HG03045 (cell line): Measurements from ENCODE around the gene INSYN2A.

Experiments used
- ATAC-seq: cut with Tn5 transposase; IDR thresholded peaks from one replicate; pipeline ENCODE4 v1.9.1; 2021; ENCODE audit warnings: mild to moderate bottlenecking, moderate library complexity; ENCODE audit not compliant: unreplicated experiment

Gene INSYN2A

DNA sequence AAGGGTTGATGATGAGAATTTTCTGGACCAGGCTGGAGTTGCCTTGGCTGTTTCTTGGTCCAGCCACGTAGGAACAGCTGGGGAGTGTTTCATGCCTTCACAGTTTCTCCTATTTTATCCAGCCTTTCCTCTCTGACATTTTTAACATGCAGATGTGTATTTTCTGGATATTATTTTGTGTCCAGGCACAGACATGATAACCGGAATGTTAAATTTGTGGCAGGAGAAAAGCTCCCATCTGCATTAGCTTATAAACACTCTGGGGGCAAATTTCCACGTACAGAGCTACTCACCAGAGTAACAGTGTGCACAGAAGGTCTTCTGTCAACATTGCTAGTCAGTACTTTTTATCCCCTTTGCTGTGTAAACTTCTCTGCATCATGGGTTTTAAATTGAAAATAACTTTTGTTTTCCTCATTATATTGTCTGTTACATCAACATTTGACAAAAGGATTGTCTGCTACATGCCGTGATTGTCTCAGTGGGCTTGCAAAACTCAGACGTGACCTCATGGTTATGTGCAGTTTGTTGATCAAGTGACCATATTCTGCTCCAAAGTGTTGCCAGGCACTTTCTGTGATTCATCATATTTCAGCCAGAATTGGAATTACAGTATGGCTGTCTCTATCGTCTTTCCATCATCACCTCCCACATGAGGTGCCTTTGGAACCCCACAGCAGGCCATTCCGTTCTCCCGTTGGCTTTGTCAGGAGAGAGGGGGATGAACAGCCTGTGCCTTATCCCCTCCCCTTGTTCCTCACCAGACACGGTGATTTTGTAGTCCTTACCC lies 41.4 kb downstream of the INSYN2A start:
- no peak for ATAC-seq

DNA sequence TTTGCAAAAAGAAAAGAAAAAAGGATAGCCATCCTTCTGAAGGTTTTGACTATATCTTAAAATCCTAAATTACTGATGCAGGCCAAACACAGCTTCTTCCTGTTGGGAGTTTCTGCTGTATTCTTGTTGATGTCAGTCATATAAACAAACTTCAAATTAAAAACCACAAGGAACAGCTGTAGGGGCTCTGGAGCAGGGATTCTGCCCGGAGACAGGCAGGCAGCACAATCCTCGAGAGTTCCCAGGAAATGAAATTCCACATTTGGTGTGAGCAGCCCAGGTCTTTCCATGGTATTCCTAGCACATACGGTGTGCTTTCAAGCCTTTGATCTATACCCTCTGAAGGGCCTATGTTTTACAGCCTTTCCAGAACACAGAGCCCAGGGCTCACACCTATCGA lies 43.2 kb downstream of the INSYN2A start:
- ATAC-seq = no peak

DNA sequence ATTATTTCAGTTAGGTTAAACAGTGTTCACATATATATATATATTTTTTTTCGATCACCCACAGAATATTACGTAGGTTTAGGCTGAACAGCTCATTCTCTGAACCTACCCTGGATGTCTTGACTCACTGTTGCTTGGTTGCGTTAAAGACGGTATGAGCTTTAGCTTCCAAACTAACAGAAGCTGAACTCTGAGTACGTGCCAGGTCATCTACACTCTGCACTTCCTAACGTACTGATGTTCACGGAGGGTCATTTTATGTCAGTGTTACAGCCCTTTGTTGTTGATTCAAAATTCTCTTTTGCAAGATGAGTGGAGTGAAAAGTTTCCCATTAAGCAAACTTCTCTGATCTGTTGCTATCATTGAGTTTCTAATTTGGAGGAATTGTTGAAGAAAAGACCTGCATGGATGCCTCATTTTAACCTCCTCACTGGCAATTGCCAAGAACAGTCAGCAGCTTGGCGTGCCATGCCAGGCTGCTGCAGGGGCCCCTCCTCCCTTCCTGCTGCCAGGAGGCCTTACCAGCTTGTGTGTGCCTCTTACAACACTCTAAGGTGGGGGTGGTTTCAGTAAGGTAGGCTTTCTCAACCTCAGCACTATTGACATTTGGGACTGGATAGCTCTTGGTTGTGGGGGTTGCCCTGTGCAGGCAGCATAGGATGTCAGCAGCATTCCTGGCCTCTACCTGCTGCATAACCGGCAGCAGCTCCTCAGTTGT lies 44.3 kb downstream of the INSYN2A start:
- no peak for ATAC-seq

DNA sequence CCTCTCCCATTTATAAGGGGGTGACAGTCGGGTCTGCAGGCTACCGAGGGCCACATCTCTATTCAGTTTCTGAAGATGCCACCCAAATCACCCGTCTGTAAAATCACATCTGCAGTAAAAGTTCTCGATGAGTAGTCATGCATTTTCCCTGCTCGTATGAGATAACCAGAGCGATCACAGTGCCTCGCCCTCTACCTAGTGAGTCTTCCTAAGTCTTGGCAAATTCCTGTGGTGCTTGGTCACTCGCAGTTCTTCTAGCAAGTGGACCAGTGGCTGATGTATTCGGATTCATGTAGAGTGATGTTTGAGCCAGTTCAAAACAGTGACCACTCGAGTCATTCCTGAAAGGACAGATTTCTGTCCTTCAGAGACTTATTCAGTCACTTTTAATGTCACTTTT lies 44.9 kb downstream of the INSYN2A start:
- ATAC-seq = no peak

DNA sequence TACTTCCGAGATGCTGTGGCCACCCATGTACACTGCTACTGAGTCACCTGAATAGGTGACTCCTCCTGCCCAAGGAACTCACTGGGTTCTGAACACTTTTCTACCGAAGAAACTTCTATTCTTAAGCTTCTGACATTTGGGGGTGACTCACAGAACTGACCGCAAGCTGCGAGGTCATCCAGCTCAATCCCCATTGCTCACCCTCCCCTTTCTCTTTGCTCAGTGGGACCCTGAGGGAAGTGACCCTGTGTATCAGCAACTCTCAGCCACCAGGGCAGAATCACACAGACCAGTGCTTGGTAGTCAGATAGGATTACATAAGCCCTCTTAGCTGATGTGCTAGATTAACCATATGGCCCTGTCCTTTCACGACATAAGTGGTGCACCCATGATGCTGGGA lies 46.3 kb downstream of the INSYN2A start:
- no peak for ATAC-seq

DNA sequence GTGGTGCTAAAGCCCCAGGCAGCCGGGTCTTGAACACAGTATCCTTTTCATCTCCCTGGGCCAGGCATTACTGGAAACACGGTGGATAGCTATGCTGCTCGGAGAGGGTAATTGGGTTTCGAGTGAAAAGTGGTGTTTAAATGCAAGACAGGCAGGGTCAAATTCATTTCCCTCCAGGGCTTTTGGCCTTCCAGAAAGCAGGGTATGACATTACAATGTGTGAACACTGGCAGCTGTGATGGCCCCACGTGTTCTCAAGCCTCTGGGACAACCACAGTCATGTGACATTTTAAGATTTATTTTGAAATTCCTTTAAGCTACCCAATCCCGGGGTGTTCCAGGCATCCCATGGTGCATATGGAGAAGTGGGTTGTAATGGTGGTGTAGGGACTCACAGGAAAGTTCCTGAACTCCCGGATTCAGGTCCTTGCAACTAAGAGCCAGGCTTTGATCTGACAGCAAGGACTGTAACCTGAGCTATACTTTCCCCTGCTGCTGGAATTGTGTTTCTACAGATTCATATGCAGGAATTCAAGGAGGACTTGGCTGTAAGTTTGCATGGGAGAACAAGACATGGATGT lies 46.8 kb downstream of the INSYN2A start:
- ATAC-seq = no peak

DNA sequence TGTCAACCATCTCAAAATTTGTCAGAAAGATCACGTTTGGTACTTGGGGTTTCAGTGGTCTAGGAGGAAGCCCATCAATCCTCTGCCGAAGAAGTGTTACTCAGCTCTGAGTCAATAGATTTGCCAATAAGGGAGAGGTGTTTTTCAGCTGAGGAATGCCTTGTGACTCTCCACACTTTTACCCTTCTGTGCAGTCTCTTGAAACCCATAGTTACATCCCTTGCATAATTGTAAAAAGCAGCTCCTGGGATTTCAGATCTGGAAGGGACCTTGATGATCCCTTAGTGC lies 47.5 kb downstream of the INSYN2A start:
- no peak for ATAC-seq

DNA sequence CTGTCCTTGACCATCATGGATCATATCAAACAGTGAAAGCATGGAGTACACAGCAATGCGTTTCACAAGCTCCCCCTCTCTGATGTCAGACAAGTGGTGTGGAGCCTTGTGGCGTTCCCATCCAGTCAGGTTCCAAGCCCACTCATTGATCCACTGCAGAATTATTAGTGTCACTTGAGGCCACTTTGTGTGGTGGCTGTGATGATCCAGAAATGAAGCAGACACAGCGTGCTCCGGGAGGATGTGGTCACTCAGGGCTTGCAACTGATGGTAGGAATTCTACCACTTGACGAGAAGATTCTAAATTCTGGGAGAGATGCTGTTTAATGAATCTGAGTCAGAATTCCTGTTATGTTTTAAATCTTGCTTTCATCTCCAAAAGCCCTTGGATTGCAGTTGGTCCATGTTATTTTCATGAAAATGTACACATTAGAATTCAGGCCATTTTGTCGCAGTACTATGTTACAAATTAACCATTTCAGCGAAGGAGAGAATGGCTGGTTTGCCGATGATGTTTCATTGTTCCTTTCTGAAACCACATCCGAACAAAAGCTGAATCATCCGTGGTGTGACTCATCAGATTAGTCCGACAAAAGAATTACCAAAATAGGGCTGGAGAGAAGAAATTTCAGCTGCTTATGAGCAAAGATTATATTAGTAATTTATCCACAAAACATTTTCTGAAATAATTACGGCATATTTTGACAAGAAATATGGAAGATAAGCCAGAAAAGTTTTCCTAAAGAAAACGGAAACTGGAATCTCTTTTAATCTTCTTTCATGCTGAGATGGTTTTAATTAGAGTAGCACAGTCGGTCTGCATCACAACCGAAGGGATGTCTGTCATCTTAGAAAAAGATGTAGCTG lies 48.1 kb downstream of the INSYN2A start:
- no peak for ATAC-seq

DNA sequence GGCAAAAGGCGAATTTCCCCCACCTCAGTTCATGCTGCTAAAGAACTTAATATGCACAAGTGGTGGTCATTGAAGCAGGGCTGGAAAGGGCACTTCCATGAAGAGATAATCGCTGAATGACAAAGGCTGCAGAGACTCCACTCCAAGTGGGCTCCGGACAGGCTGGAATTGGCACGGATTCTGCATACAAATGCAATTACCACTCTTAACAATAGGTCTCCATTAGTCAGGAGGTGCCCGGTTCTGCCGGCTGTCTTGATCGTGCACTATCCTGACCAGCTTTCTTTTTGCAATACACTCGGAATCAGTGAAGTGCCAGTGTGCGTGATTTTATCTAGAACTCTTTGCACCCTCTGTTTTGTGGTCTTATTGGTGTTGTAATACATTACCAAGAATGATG lies 49.7 kb downstream of the INSYN2A start:
- no peak for ATAC-seq
